ENCODE measurements around the gene ACADL. TPM values are rescaled to one million over a fixed set of nuclear protein-coding genes. Genes with fewer than 3 reads are reported as not detected.

The ACADL gene
- total and polyA plus RNA-seq, 2 donors (not counting 3 experiments of a cell fraction or from before 2014, with no cell fraction given), result not detected

GRCh38 chr2:210171309-210172218 is 53.7 kb downstream of the ACADL start, which contains the start of gene KANSL1L:
TSS of gene KANSL1L (minus strand) at chr2:210171409. CDS start at chr2:210154582, 16,827 bp downstream.
- H4K20me1 ChIP-seq (replicated peaks; ENCODE audit: control insufficient read depth, extremely low read depth, insufficient read depth, low read length), result no peaks in the 10 kb centered on the region
- H3K4me2 ChIP-seq (ENCODE audit: insufficient read depth, low read length), result peak within 1 kb of the TSS; percentile 99
- dilution Hi-C loops (cut with MboI; ENCODE audit: extremely low pct_ligation_motif_present, low sequenced_read_pairs) (no loop called here), intact Hi-C loops (cut with micrococcal nuclease) (loop anchor here (1.0 to 10.0 kb wide), 8 partner anchors 24 to 1917 kb away; partner anchors contain the start of genes IDH1, MAP2 and RPE)
- peak within 1 kb of the TSS; percentile 83 to 96 (median 92) for H3K4me3 ChIP-seq (replicated peaks in 1 of 3; ENCODE audit: insufficient read depth in 1 of 3, low read depth in 1 of 3, low read length in 3 of 3)
- H3K9me1 ChIP-seq (replicated peaks; ENCODE audit: control insufficient read depth, extremely low read depth, insufficient read depth, low read length), result no peaks in the 10 kb centered on the region
- POLR2A ChIA-PET, result interaction anchor here (0.6 to 0.8 kb wide), 5 partner anchors 9 to 748 kb away, joined by 3 read pairs; no protein-coding TSS in a partner anchor
- FAIRE-seq (peak; percentile 78), DNase-seq (ENCODE audit: low read depth, low spot score) (peak; percentile 97)
- peak within 1 kb of the TSS; percentile 96 for H3K9ac ChIP-seq (replicated peaks; ENCODE audit: extremely low read depth, insufficient read depth, low read length)
- H3K27ac ChIP-seq (ENCODE audit: insufficient read depth, low read depth, low read length), result peak within 1 kb of the TSS; percentile 87
- TF ChIP-seq JUN (IDR thresholded peaks at IDR 0.05; ENCODE audit: borderline replicate concordance, insufficient read depth, insufficient read length, low read depth), result no peak
- no peak for TF ChIP-seq GATA2 (IDR thresholded peaks at IDR 0.05; ENCODE audit: insufficient read depth, insufficient read length, low read depth, low read length)
- TF ChIP-seq POLR2AphosphoS5 (IDR thresholded peaks at IDR 0.05; ENCODE audit: insufficient read depth, low read depth, low read length), result peak; percentile 77
- TF ChIP-seq POLR2A (IDR thresholded peaks at IDR 0.05; ENCODE audit: low read depth, low read length), result peak; percentile 57
- no peak for TF ChIP-seq CTCF (IDR thresholded peaks at IDR 0.05; ENCODE audit: extremely low read depth in 1 of 2, insufficient read depth in 1 of 2, low read depth in 1 of 2, low read length in 2 of 2)
- peaks cover 22% of the 10 kb centered on the region for H3K79me2 ChIP-seq (ENCODE audit: control insufficient read depth, insufficient read depth, low read length)
- TSS peak; percentile 53 for BruUV-seq (replicated peaks)
- peaks cover 0 to 2% of the 10 kb centered on the region in 2 experiments for H3K27me3 ChIP-seq (ENCODE audit: control insufficient read depth in 2 of 2, insufficient read depth in 2 of 2, low read length in 2 of 2)
- no peaks in the 10 kb centered on the region for H3K36me3 ChIP-seq (ENCODE audit: control insufficient read depth in 2 of 2, extremely low read depth in 1 of 2, insufficient read depth in 2 of 2, low read length in 2 of 2)
- peaks cover 12% of the 10 kb centered on the region for H3K4me1 ChIP-seq (ENCODE audit: control insufficient read depth, extremely low read depth, insufficient read depth, low read length)
- no peaks in the 10 kb centered on the region for H3K9me3 ChIP-seq (replicated peaks; ENCODE audit: control insufficient read depth, insufficient read depth, low read length)
- CTCF ChIA-PET, result interaction anchor here (0.8 to 2.2 kb wide), 7 partner anchors 13 to 173 kb away, joined by 3 to 8 read pairs (median 5); no protein-coding TSS in a partner anchor
- H2AFZ ChIP-seq (ENCODE audit: low read depth, low read length), result peak within 1 kb of the TSS; percentile 89

Data from endothelial cell of umbilical vein (primary cell).